NT2/D1 (cell line): Measurements from ENCODE around the gene ATP6V0A4.

Experiments used
- SUZ12 ChIP-seq: IDR thresholded peaks from 2 replicates; pipeline ENCODE4 v1.6.1; 2011; ENCODE audit not compliant: insufficient read length, insufficient read depth; ENCODE audit errors: extremely low read depth
- YY1 ChIP-seq: IDR thresholded peaks from 2 replicates; pipeline ENCODE4 v1.6.1; 2011; ENCODE audit not compliant: insufficient read length, insufficient read depth
- ZNF274 ChIP-seq: IDR thresholded peaks from 2 replicates; pipeline ENCODE4 v1.6.1; 2011; ENCODE audit warnings: mild to moderate bottlenecking, low read depth, low read length

DNA sequence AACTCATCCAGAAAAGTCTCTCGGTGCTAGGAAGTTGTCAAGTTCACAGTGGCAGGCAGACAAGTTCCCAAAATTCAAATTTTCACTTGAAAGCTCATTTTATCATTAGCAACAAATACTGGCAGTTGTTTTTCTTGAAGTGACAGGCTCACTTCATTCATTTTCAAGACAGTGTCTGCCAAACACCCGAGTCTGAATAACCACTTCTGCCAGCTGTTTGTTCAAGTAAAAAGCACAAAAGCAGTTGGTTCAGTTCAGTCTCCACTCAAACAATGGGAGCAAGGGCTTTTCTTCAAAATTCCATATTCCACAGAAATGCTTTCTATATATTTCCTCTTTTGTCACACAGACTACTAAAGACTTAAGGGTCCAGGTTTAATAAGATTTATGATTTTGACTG lies 47.7 kb upstream of the ATP6V0A4 start:
- no peak for TF ChIP-seq YY1
- no peak for TF ChIP-seq SUZ12
- no peak for TF ChIP-seq ZNF274
